Activated naive CD4-positive, alpha-beta T cell treated with anti-CD3 and anti-CD28 coated beads, Interleukin-2, amount 50 U/mL, for 72 hours (primary cell): ENCODE measurements around the gene SDHA. TPM values are rescaled to one million over a fixed set of nuclear protein-coding genes. Genes with fewer than 3 reads are reported as not detected.
A peak's percentile ranks its signal among the peaks of the same experiment; 100 is the strongest.
"Not testable (repeated sequence)": the region's sequence is repeated elsewhere in the genome, so short reads cannot be mapped to it uniquely, and the experiment has no call there.

Experiments
- ATAC-seq, 2 donors: fragments of 150-1000 bp; cut with Tn5 transposase; 2 replicates each; pipeline ENCODE4 v1.10.0; 2021; ENCODE audit warnings: mild to moderate bottlenecking in 2 of 2, moderate library complexity in 2 of 2
- DNase-seq, 2 donors: peaks; one replicate each; pipeline ENCODE4 v3.0.0; 2021 to 2022; ENCODE audit warnings: low spot score in 2 of 2
- H3K27ac Mint-ChIP-seq, 2 donors: one replicate each; pipeline ENCODE4 v1.8.0; 2022; ENCODE audit warnings: mild to moderate bottlenecking in 2 of 2, mixed read lengths in 2 of 2
- H3K36me3 Mint-ChIP-seq, 2 donors: one replicate each; pipeline ENCODE4 v1.8.0; 2022; ENCODE audit warnings: mixed read lengths in 2 of 2
- H3K9me3 Mint-ChIP-seq, 2 donors: one replicate each; pipeline ENCODE4 v1.8.0; 2022; ENCODE audit warnings: mixed read lengths in 2 of 2
- total RNA-seq, 2 donors: library from RNA; stranded (reverse); gene quantifications; one replicate each; pipeline ENCODE4 v1.2.3, GENCODE V29; 2022

The SDHA gene
- total RNA-seq, 2 donors from 2014 or later = 156 to 198 TPM

- peaks cover 28 to 40% of the 10 kb centered on the region in 2 donors for H3K36me3 Mint-ChIP-seq
- H3K27ac Mint-ChIP-seq = peak overlapping the region in 1 of 2 donors; percentile 29
- DNase-seq, ATAC-seq, H3K9me3 Mint-ChIP-seq: not testable (repeated sequence)
Observed at GRCh38 chr5:254322-254721, 36.2 kb downstream of the SDHA start.

GRCh38 chr5:255116-255515, 37.0 kb downstream of the SDHA start:
- not testable (repeated sequence) for H3K27ac Mint-ChIP-seq, ATAC-seq, DNase-seq, H3K9me3 Mint-ChIP-seq
- peaks cover 28 to 40% of the 10 kb centered on the region in 2 donors for H3K36me3 Mint-ChIP-seq

- not testable (repeated sequence) for ATAC-seq, DNase-seq, H3K9me3 Mint-ChIP-seq
- H3K36me3 Mint-ChIP-seq = peaks cover 28 to 40% of the 10 kb centered on the region in 2 donors
- peak overlapping the region in 1 of 2 donors; percentile 36 for H3K27ac Mint-ChIP-seq
Observed at GRCh38 chr5:256347-256746, 38.2 kb downstream of the SDHA start.

GRCh38 chr5:257148-257547, 39.0 kb downstream of the SDHA start:
- H3K27ac Mint-ChIP-seq = no peak overlapping the region

GRCh38 chr5:263275-263974, 45.3 kb downstream of the SDHA start:
- not testable (repeated sequence) for ATAC-seq, H3K9me3 Mint-ChIP-seq, DNase-seq
- H3K27ac Mint-ChIP-seq = peak overlapping the region; percentile 51 to 79
- H3K36me3 Mint-ChIP-seq = peaks cover 9 to 10% of the 10 kb centered on the region in 2 donors

More at GRCh38 chr5:257148-257547, 39.0 kb downstream of the SDHA start:
- DNase-seq (no peak), ATAC-seq (no peak)
- Mint-ChIP-seq H3K36me3 (peaks cover 30 to 40% of the 10 kb centered on the region in 2 donors), H3K9me3 (peaks cover 0 to 7% of the 10 kb centered on the region in 2 donors)

- DNase-seq = no peak
- H3K9me3 Mint-ChIP-seq = no peaks in the 10 kb centered on the region
- ATAC-seq = no peak
- H3K36me3 Mint-ChIP-seq = peaks cover 5 to 6% of the 10 kb centered on the region in 2 donors
- H3K27ac Mint-ChIP-seq = peak overlapping the region; percentile 51 to 79
Observed at GRCh38 chr5:264338-264737, 46.2 kb downstream of the SDHA start.

- not testable (repeated sequence) for DNase-seq, H3K9me3 Mint-ChIP-seq, ATAC-seq, H3K36me3 Mint-ChIP-seq
- peak overlapping the region; percentile 11 to 88 for H3K27ac Mint-ChIP-seq
Observed at GRCh38 chr5:266311-267026, 48.3 kb downstream of the SDHA start.

- Mint-ChIP-seq H3K36me3 (peaks cover 5 to 8% of the 10 kb centered on the region in 2 donors), H3K9me3 (no peaks in the 10 kb centered on the region), H3K27ac (peak overlapping the region; percentile 11 to 77)
- DNase-seq (no peak), ATAC-seq (no peak)
Observed at GRCh38 chr5:267716-268115, 49.6 kb downstream of the SDHA start.

GRCh38 chr5:270340-270739, 52.2 kb downstream of the SDHA start:
- ATAC-seq (no peak), DNase-seq (no peak)
- Mint-ChIP-seq H3K27ac (peak overlapping the region; percentile 53 to 96), H3K9me3 (no peaks in the 10 kb centered on the region), H3K36me3 (peaks cover 19 to 21% of the 10 kb centered on the region in 2 donors)

GRCh38 chr5:271828-272167, 53.7 kb downstream of the SDHA start:
- ATAC-seq = not testable (repeated sequence)
- H3K27ac Mint-ChIP-seq = peak overlapping the region in 1 of 2 donors; percentile 96

GRCh38 chr5:273091-273490, 55.0 kb downstream of the SDHA start:
- not testable (repeated sequence) for H3K9me3 Mint-ChIP-seq, DNase-seq, ATAC-seq
- H3K27ac Mint-ChIP-seq = peak overlapping the region; percentile 78 to 81
- peaks cover 19 to 26% of the 10 kb centered on the region in 2 donors for H3K36me3 Mint-ChIP-seq

More at GRCh38 chr5:271828-272167, 53.7 kb downstream of the SDHA start:
- H3K9me3 Mint-ChIP-seq, DNase-seq: not testable (repeated sequence)
- peaks cover 19 to 26% of the 10 kb centered on the region in 2 donors for H3K36me3 Mint-ChIP-seq

- not testable (repeated sequence) for DNase-seq, H3K9me3 Mint-ChIP-seq, ATAC-seq
- Mint-ChIP-seq H3K27ac (peak overlapping the region in 1 of 2 donors; percentile 81), H3K36me3 (peaks cover 19 to 26% of the 10 kb centered on the region in 2 donors)
Observed at GRCh38 chr5:273491-273890, 55.4 kb downstream of the SDHA start.

- Mint-ChIP-seq H3K27ac (peak overlapping the region in 1 of 2 donors; percentile 44), H3K36me3 (peaks cover 19 to 26% of the 10 kb centered on the region in 2 donors)
- DNase-seq, H3K9me3 Mint-ChIP-seq, ATAC-seq: not testable (repeated sequence)
Observed at GRCh38 chr5:274346-274745, 56.2 kb downstream of the SDHA start.

GRCh38 chr5:278646-279045, 60.5 kb downstream of the SDHA start:
- Mint-ChIP-seq H3K36me3 (peaks cover 3 to 14% of the 10 kb centered on the region in 2 donors), H3K9me3 (no peaks in the 10 kb centered on the region), H3K27ac (no peak overlapping the region)
- no peak for DNase-seq
- peak in 1 of 2 donors; percentile 22 for ATAC-seq

GRCh38 chr5:279051-279665, 61.0 kb downstream of the SDHA start:
- not testable (repeated sequence) for DNase-seq, H3K9me3 Mint-ChIP-seq
- peaks cover 6 to 16% of the 10 kb centered on the region in 2 donors for H3K36me3 Mint-ChIP-seq
- peak overlapping the region in 1 of 2 donors; percentile 19 for H3K27ac Mint-ChIP-seq
- peak in 1 of 2 donors; percentile 11 for ATAC-seq

- H3K36me3 Mint-ChIP-seq = peaks cover 30% of the 10 kb centered on the region in 2 donors
- DNase-seq (no peak), ATAC-seq (no peak)
- H3K9me3 Mint-ChIP-seq = no peaks in the 10 kb centered on the region
- H3K27ac Mint-ChIP-seq = peak overlapping the region; percentile 58 to 86
Observed at GRCh38 chr5:285991-286557, 68.0 kb downstream of the SDHA start.
